ENCODE measurements around the gene CFAP90.

Gene CFAP90

GRCh38 chr5:7868427-7868772 lies 17.5 kb upstream of the CFAP90 start:
- Histone ChIP-seq H3K9ac (peak overlapping the region; percentile 85; the same call in 1 of the 2 replicates), H3K36me3 (ENCODE audit: insufficient read depth) (no peaks in the 10 kb centered on the region; the same call in 1 of the 2 replicates), H3K4me2 (peak overlapping the region; percentile 97), H2AFZ (ENCODE audit: low read depth) (peak overlapping the region; percentile 78), H3K79me2 (ENCODE audit: insufficient read depth, low read depth) (peaks cover 80% of the 10 kb centered on the region), H3K4me1 (ENCODE audit: low read depth, poor library complexity, severe bottlenecking) (peaks cover 35% of the 10 kb centered on the region), H3K27ac (peak overlapping the region; percentile 26; the same call in 1 of the 2 replicates), H3K4me3 (IDR thresholded peaks at IDR 0.05; ENCODE audit: insufficient read depth, low read depth, low read length) (no peak overlapping the region), H4K20me1 (ENCODE audit: insufficient read depth) (no peaks in the 10 kb centered on the region), H3K27me3 (ENCODE audit: insufficient read depth, low read depth) (no peaks in the 10 kb centered on the region)
- no peak for TF ChIP-seq CTCF (conservative IDR thresholded peaks at IDR 0.05; ENCODE audit: low read depth, low read length)

GRCh38 chr5:7867260-7867659 lies 16.3 kb upstream of the CFAP90 start:
- H3K4me1 ChIP-seq (ENCODE audit: low read depth, poor library complexity, severe bottlenecking): peaks cover 23% of the 10 kb centered on the region
- no peaks in the 10 kb centered on the region for H4K20me1 ChIP-seq (ENCODE audit: insufficient read depth)
- no peak for TF ChIP-seq CTCF (conservative IDR thresholded peaks at IDR 0.05; ENCODE audit: low read depth, low read length)
- H3K27ac ChIP-seq: no peak overlapping the region
- H3K27me3 ChIP-seq (ENCODE audit: insufficient read depth, low read depth): no peaks in the 10 kb centered on the region
- no peak overlapping the region for H3K9ac ChIP-seq
- peaks cover 68% of the 10 kb centered on the region for H3K79me2 ChIP-seq (ENCODE audit: insufficient read depth, low read depth)
- H2AFZ ChIP-seq (ENCODE audit: low read depth): no peak overlapping the region
- peak overlapping the region; percentile 97 for H3K4me2 ChIP-seq
- H3K36me3 ChIP-seq (ENCODE audit: insufficient read depth): no peaks in the 10 kb centered on the region; the same call in 1 of the 2 replicates
- no peak overlapping the region for H3K4me3 ChIP-seq (IDR thresholded peaks at IDR 0.05; ENCODE audit: insufficient read depth, low read depth, low read length)

- no peak overlapping the region for H3K9ac ChIP-seq
- H3K36me3 ChIP-seq (ENCODE audit: insufficient read depth): peaks cover 6% of the 10 kb centered on the region; the same call in 1 of the 2 replicates
- no peaks in the 10 kb centered on the region for H3K27me3 ChIP-seq (ENCODE audit: insufficient read depth, low read depth)
- no peak overlapping the region for H2AFZ ChIP-seq (ENCODE audit: low read depth)
- TF ChIP-seq CTCF (conservative IDR thresholded peaks at IDR 0.05; ENCODE audit: low read depth, low read length): no peak
- H3K4me1 ChIP-seq (ENCODE audit: low read depth, poor library complexity, severe bottlenecking): peaks cover 20% of the 10 kb centered on the region
- H3K27ac ChIP-seq: no peak overlapping the region
- no peaks in the 10 kb centered on the region; the same call in 1 of the 2 replicates for H4K20me1 ChIP-seq (ENCODE audit: insufficient read depth)
- no peak overlapping the region for H3K4me3 ChIP-seq (IDR thresholded peaks at IDR 0.05; ENCODE audit: insufficient read depth, low read depth, low read length)
- H3K79me2 ChIP-seq (ENCODE audit: insufficient read depth, low read depth): peaks cover 59% of the 10 kb centered on the region
- H3K4me2 ChIP-seq: no peak overlapping the region
Observed at GRCh38 chr5:7866196-7866595, 15.3 kb upstream of the CFAP90 start.

GRCh38 chr5:7857926-7858632 lies 7.1 kb upstream of the CFAP90 start:
- H3K4me1 ChIP-seq (ENCODE audit: low read depth, poor library complexity, severe bottlenecking): peaks cover 48% of the 10 kb centered on the region
- no peak overlapping the region for H3K4me3 ChIP-seq (IDR thresholded peaks at IDR 0.05; ENCODE audit: insufficient read depth, low read depth, low read length)
- H3K9ac ChIP-seq: peak overlapping the region; percentile 64
- no peaks in the 10 kb centered on the region for H3K27me3 ChIP-seq (ENCODE audit: insufficient read depth, low read depth)
- H3K79me2 ChIP-seq (ENCODE audit: insufficient read depth, low read depth): no peaks in the 10 kb centered on the region
- H2AFZ ChIP-seq (ENCODE audit: low read depth): peak overlapping the region; percentile 28; the same call in 1 of the 2 replicates
- no peak for TF ChIP-seq CTCF (conservative IDR thresholded peaks at IDR 0.05; ENCODE audit: low read depth, low read length)
- peak overlapping the region; percentile 90 for H3K27ac ChIP-seq
- peaks cover 6% of the 10 kb centered on the region; the same call in 1 of the 2 replicates for H3K36me3 ChIP-seq (ENCODE audit: insufficient read depth)
- H4K20me1 ChIP-seq (ENCODE audit: insufficient read depth): no peaks in the 10 kb centered on the region; the same call in 1 of the 2 replicates
- H3K4me2 ChIP-seq: peak overlapping the region; percentile 96

All from KMS-11 (cell line).